Activated T-cell treated with anti-CD3 and anti-CD28 coated beads for 1 hour (primary cell): ENCODE results near the gene IP6K1.
"Not testable (repeated sequence)": the region's sequence is repeated elsewhere in the genome, so short reads cannot be mapped to it uniquely, and the experiment has no call there.

Experiments
- DNase-seq: peaks from one replicate; pipeline ENCODE4 v3.0.0-alpha.2; 2020; ENCODE audit warnings: low read depth

Gene IP6K1

DNA sequence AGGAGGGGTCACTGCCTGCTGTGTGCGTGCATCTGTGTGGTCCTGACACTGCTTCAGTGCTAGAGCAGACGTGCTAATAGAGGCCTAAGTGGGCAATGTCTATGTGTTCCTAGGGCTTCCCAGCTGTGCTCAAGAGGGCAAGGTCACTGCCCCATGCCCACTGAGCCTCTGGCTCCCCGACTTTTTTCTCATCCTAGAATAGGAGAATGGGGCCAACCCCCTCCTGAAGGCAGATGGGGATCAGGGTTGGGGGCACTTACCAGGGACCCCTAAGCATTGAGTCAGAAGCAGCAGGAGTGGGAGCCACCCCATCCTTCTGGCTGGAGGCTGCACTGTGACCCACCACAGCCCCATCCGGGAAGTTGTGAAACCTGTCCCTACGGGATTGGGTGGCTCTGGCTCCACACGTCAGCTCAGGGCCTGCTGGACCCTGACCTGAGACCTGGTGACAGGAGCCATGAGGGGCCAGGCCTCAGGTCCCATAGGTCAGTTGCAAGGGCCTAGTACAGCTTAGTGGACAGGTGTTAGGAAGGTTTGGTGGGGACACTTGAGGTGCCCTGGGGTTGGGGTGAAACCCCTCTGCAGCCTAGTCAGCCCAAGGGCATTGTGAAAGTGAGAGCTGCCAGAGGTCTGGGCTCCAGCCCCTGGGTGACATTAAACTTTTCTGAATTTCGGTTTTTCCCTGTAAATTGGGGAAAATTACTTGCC, 97.8 kb downstream of the IP6K1 start:
- DNase-seq, result not testable (repeated sequence)

DNA sequence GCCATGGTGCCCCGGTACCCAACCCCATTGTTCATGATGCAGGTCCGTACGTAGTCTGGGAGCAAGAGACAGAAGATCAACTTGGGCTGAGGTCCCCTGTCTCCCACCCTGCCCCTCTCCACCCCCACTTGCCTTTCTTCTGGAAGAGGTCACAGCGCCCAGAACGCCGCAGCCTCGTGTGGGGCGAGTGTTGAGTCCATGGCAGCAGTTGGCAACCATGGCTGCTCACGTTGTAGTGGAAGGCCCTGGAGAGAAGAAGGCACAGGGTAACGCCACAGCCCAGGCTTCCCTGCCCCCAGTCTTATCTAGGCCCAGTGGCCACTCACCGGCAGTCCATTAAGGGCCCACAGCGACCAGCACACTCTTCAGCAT, 98.9 kb downstream of the IP6K1 start:
- DNase-seq, result not testable (repeated sequence)

DNA sequence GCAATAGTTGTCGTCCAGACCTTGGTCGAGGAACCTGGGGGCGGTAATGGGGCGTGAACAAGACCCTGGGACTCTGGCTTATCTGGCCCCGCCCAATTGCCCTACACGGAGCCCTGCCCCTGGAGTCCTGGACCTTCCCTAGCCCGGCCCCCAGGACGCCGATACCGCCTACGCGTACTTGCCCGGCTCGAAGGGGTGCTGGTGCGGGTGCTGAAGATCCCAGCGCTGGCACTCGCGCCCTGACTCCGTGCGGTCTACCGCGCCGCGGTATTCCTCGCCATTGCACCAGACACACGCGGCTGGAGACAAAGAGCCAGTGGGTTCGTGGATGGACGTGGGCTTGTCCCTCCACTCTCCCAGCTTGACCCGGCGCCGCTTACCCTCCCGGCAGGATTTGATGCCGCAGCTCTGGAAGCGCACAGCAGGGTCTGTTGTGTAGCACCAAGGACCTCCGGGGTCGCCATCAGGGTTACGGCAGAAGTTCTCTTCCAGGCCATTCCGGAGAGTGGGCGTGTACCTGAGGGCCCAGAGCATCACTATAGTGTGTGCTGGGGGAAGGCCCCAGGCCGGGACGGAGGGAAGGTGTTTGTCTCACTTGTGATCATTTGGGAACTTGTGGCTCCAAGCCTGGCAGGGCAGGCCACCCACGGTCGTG, 99.4 kb downstream of the IP6K1 start:
- not testable (repeated sequence) for DNase-seq

GRCh38 chr3:49686346-49686745, 100.0 kb downstream of the IP6K1 start:
- DNase-seq, result not testable (repeated sequence)

DNA sequence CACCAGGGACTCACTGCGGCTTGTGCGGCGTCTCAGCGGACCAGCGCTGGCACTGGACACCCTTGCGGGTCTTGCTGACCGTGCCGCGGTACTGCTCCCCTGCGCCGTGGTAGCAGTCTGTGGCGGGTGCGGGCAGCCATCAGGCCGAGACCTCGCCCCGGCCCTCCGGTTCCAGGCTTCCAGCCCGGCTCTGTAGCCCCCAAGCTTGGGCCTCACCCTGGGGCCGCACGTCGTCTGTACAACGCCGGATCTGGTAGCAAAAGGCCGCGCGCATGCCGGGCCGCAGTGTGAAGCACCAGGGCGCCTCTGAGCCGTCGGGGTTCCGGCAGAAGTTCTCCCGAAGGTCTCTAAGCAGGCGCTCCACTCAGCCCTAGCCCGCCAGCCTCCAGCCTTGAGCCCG, 100.5 kb downstream of the IP6K1 start:
- not testable (repeated sequence) for DNase-seq

- not testable (repeated sequence) for DNase-seq
Measured at GRCh38 chr3:49685103-49685502, 101.2 kb downstream of the IP6K1 start.

- DNase-seq, result not testable (repeated sequence)
Measured at GRCh38 chr3:49684453-49684852, 101.9 kb downstream of the IP6K1 start.

DNA sequence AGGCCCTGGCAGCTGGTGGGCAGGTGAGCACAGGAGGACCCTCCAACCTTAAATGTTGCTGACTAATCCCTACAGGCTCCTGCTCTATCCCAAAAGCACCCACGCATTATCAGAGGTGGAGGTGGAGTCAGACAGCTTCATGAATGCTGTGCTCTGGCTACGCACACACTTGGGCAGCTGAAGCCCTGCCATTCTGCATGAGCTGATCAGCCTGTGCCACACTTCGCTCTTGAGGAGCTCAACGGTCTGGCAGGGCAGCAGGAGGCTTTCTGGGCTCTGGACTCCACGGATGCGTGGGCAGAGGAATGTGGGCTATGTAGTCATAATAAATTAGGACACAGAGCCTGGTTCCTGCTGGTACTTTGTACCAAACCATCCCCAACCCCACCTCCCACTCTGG, 103.2 kb downstream of the IP6K1 start:
- no peak for DNase-seq

GRCh38 chr3:49681543-49681942, 104.8 kb downstream of the IP6K1 start:
- DNase-seq, result no peak

DNA sequence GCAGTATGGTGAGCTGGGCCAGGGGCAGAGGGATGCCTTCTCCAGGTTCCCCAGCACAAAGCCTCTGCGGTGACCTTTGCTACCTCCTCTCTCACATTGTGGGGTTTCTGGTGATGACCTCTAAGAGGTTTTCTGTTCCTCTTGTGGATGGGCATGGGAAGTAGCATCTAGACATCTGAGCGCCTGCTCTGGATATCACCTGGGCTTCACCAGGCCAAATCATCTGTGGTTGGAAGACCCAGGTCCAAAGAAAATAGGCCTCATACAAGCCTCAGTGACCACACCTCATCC, 105.2 kb downstream of the IP6K1 start:
- no peak for DNase-seq

DNA sequence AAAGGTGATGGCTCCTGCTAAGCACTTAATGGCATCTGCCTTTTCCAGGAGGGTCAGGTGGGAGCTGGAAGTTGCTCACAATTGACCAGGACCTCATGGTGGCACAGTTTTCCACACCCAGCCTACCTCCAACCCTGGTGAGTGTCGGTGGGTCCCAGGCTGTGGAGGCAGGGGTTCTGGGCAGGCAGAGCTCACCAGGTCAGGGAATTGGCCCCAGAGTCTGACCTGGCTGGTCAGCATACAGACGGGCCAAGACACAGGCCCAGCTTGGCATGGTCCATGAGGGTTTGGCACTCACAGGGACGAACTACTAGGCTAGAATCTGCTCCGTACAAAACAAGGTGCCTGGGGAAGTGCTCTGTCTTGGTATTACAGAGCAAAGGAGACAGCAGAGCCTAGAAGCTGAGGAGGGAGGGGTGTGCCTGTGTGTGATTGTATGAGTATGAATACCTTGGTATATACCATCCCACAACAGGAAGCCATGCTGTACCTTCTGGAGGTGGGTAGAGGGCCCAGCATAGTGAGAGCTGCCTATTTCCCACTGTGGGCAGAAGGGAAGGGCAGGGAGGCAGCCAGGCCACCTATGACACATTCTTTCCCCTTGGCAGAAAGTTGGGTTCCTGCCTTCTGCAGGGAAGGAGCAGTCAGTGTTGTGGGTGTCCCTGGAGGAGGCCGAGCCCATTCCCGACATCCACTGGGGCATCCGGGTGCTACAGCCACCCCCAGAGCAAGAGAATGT, 105.7 kb downstream of the IP6K1 start:
- no peak for DNase-seq

DNA sequence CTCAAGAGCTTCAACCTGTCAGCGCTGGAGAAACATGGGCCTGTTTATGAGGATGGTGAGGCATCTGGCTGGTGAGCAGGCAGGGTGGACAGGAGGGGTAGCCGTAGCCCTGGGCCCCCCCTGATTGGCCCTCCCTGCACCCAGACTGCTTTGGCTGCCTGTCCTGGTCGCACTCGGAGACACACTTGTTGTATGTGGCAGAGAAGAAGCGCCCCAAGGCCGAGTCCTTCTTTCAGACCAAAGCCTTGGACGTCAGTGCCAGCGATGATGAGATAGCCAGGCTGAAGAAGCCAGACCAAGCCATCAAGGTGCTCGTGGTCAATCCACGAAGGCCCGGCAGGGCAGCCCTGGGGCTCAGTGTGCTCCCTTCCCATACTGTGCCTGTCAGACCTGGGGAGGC, 110.4 kb downstream of the IP6K1 start:
- DNase-seq, result no peak

DNA sequence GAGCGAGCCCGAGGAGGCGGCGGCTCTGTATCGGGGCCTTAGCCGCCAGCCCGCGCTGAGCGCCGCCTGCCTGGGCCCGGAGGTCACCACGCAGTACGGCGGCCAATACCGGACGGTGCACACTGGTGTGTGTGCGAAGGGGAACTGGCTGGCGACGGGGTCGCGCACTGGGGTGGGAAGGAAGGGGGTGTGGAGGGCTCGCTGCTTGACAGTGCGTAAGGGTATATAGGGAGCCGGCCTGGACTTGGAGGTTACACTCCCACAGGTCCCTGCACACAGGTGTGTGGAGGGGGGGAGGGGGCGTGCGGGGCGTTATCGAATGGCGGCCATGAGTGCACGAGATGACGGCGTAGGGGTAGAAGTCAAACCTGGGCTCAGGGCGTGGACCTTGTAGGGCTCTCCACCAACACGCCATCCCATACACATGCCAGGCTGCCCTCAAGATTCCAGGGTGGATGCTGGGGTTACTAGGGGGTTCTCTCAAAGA, 111.8 kb downstream of the IP6K1 start:
- DNase-seq, result peak; percentile 11
